Skeletal muscle tissue (tissue), 4 donors: ENCODE measurements around the gene CCL20. TPM values are rescaled to one million over a fixed set of nuclear protein-coding genes. Genes with fewer than 3 reads are reported as not detected.
"Not testable (repeated sequence)": the region's sequence is repeated elsewhere in the genome, so short reads cannot be mapped to it uniquely, and the experiment has no call there.

Source experiments
- H3K27ac ChIP-seq: one replicate; pipeline ENCODE4 v1.7.0; 2013; ENCODE audit warnings: mild to moderate bottlenecking, low read depth, low read length, inconsistent platforms
- H3K27me3 ChIP-seq, 3 donors: one replicate each; pipeline ENCODE4 v1.7.0; 2013; ENCODE audit warnings: low read length in 3 of 3; ENCODE audit not compliant: control insufficient read depth in 3 of 3, insufficient read depth in 3 of 3
- H3K36me3 ChIP-seq, 3 donors: one replicate each; pipeline ENCODE4 v1.7.0; 2013; ENCODE audit warnings: low read length in 3 of 3; ENCODE audit not compliant: control insufficient read depth in 3 of 3, insufficient read depth in 3 of 3
- H3K4me1 ChIP-seq, 3 donors: one replicate each; pipeline ENCODE4 v1.7.0; 2013; ENCODE audit warnings: low read length in 3 of 3, mild to moderate bottlenecking in 3 of 3; ENCODE audit not compliant: control insufficient read depth in 3 of 3, insufficient read depth in 3 of 3
- H3K4me3 ChIP-seq, 3 donors: one replicate each; pipeline ENCODE4 v1.7.0; 2013; ENCODE audit warnings: low read length in 3 of 3
- H3K9ac ChIP-seq, 3 donors: one replicate each; pipeline ENCODE4 v1.7.0; 2013; ENCODE audit warnings: low read length in 3 of 3, mild to moderate bottlenecking in 3 of 3, moderate library complexity in 2 of 3, low read depth in 1 of 3
- H3K9me3 ChIP-seq, 3 donors: one replicate each; pipeline ENCODE4 v1.7.0; 2013; ENCODE audit warnings: low read length in 3 of 3; ENCODE audit not compliant: control insufficient read depth in 3 of 3
- total RNA-seq: library from RNA; depleted of rRNA; stranded (reverse); fragments of >200 nt; gene quantifications from one replicate; pipeline ENCODE4 v1.2.3, GENCODE V29; 2014
- donor health status: Osteomylitis.

The CCL20 gene
- total RNA-seq, 1 donor from 2014 or later = not detected

GRCh38 chr2:227828477-227828912, 14.9 kb downstream of the CCL20 start:
- Histone ChIP-seq H3K4me1 (no peaks in the 10 kb centered on the region), H3K36me3 (no peaks in the 10 kb centered on the region), H3K4me3 (no peak overlapping the region), H3K27ac (no peak overlapping the region), H3K27me3 (no peaks in the 10 kb centered on the region), H3K9ac (no peak overlapping the region), H3K9me3 (no peaks in the 10 kb centered on the region)

- no peak overlapping the region for H3K9ac ChIP-seq
- no peak overlapping the region for H3K27ac ChIP-seq
- H3K4me1 ChIP-seq = no peaks in the 10 kb centered on the region
- H3K4me3 ChIP-seq = no peak overlapping the region
- H3K36me3 ChIP-seq = no peaks in the 10 kb centered on the region
- H3K27me3 ChIP-seq = no peaks in the 10 kb centered on the region
- no peaks in the 10 kb centered on the region for H3K9me3 ChIP-seq
Observed at GRCh38 chr2:227829337-227829736, 15.7 kb downstream of the CCL20 start.

- no peaks in the 10 kb centered on the region for H3K27me3 ChIP-seq
- no peak overlapping the region for H3K9ac ChIP-seq
Observed at GRCh38 chr2:227834423-227834822, 20.8 kb downstream of the CCL20 start.

GRCh38 chr2:227834916-227835650, 21.4 kb downstream of the CCL20 start:
- no peak overlapping the region for H3K4me3 ChIP-seq
- H3K27ac ChIP-seq = no peak overlapping the region
- H3K9ac ChIP-seq = no peak overlapping the region
- H3K27me3 ChIP-seq = no peaks in the 10 kb centered on the region
- no peaks in the 10 kb centered on the region for H3K4me1 ChIP-seq
- H3K36me3 ChIP-seq = no peaks in the 10 kb centered on the region
- H3K9me3 ChIP-seq = no peaks in the 10 kb centered on the region

More at GRCh38 chr2:227834423-227834822, 20.8 kb downstream of the CCL20 start:
- H3K4me1 ChIP-seq = no peaks in the 10 kb centered on the region
- no peak overlapping the region for H3K4me3 ChIP-seq
- no peaks in the 10 kb centered on the region for H3K36me3 ChIP-seq
- no peaks in the 10 kb centered on the region for H3K9me3 ChIP-seq
- H3K27ac ChIP-seq = no peak overlapping the region

DNA sequence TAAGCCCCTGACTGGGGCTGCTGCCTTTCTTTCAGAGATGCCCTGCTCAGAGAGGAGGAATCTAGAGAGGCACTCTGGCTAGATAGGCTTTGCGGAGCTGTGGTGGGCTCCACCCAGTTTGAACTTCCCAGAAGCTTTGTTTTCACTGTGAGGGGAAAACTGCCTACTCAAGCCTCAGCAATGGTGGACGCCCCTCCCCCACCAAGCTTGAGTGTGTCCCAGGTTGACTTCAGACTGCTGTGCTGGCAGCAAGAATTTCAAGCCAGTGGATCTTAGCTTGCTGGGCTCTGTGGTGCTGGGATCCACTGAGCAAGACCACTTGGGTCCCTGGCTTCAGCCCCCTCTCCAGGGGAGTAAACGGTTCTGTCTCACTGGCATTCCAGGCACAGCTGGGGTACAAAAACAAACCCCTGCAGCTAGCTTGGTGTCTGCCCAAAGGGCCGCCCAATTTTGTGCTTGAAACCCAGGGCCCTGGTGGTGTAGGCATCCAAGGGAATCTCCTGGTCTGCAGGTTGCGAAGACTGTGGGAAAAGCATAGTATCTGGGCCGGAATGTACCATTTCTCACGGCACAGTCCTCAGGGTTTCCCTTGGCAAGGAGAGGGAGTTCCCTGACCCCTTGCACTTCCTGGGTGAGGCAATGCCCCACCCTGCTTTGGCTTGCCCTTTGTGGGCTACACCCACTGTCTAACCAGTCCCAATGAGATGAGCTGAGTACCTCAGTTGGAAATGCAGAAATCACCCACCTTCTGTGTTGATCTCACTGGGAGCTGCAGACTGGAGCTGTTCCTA, 25.9 kb downstream of the CCL20 start:
- H3K27ac ChIP-seq, H3K36me3 ChIP-seq, H3K4me1 ChIP-seq, H3K9me3 ChIP-seq, H3K9ac ChIP-seq, H3K4me3 ChIP-seq, H3K27me3 ChIP-seq: not testable (repeated sequence)

GRCh38 chr2:227846831-227847230, 33.2 kb downstream of the CCL20 start:
- no peaks in the 10 kb centered on the region for H3K27me3 ChIP-seq
- H3K4me1 ChIP-seq = no peaks in the 10 kb centered on the region
- H3K9me3 ChIP-seq = no peaks in the 10 kb centered on the region

DNA sequence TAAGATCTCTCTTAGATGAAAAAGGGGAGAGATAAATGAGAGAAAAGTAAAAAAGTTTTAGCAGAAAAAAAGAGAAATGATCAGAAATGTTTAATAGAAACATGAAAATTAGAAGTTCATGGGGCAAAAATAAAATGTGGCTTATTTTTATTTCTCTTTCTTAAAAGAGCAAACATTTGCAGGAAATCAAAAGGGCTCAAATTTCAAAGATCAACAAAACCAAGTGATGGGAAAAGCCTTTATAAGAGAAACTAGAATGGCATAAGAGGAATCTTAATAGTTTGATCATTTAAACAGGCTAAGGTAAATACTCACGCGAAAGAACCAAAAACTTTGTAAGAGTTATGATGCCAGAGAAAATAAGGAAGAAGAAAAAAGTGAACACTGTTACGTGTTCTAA, 34.5 kb downstream of the CCL20 start:
- Histone ChIP-seq H3K4me3 (no peak overlapping the region), H3K27me3 (no peaks in the 10 kb centered on the region), H3K4me1 (no peaks in the 10 kb centered on the region), H3K9ac (no peak overlapping the region), H3K9me3 (no peaks in the 10 kb centered on the region), H3K36me3 (no peaks in the 10 kb centered on the region), H3K27ac (no peak overlapping the region)

More at GRCh38 chr2:227846831-227847230, 33.2 kb downstream of the CCL20 start:
- no peak overlapping the region for H3K27ac ChIP-seq
- H3K36me3 ChIP-seq = no peaks in the 10 kb centered on the region
- no peak overlapping the region for H3K9ac ChIP-seq
- H3K4me3 ChIP-seq = no peak overlapping the region

GRCh38 chr2:227848586-227848985, 34.9 kb downstream of the CCL20 start:
- Histone ChIP-seq H3K27ac (no peak overlapping the region), H3K4me3 (no peak overlapping the region), H3K9me3 (no peaks in the 10 kb centered on the region), H3K36me3 (no peaks in the 10 kb centered on the region), H3K27me3 (no peaks in the 10 kb centered on the region), H3K4me1 (no peaks in the 10 kb centered on the region), H3K9ac (no peak overlapping the region)

DNA sequence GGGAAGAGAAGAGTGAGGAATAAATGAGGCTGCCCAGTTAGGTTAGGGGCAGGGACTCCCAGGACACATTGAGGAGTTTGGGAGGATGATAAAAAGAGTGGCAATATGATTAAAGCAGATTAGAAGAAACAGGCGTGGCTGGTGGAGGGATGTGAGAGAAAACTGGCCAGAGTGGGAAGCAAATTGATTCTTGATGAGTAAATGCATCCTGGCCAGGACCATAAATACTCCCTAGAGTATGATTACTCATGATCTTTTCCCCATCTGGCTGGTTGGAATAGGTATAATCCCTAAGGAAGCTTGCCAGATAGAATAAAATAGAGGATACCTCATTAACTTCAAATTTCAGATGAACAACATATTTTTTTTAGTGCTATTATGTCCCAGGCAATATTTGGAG, 36.3 kb downstream of the CCL20 start:
- Histone ChIP-seq H3K27ac (no peak overlapping the region), H3K9ac (no peak overlapping the region), H3K9me3 (no peaks in the 10 kb centered on the region), H3K36me3 (no peaks in the 10 kb centered on the region), H3K27me3 (no peaks in the 10 kb centered on the region), H3K4me1 (no peaks in the 10 kb centered on the region), H3K4me3 (no peak overlapping the region)

- Histone ChIP-seq H3K36me3 (no peaks in the 10 kb centered on the region), H3K4me3 (no peak overlapping the region), H3K9ac (no peak overlapping the region)
Observed at GRCh38 chr2:227853204-227853629, 39.6 kb downstream of the CCL20 start.

More at GRCh38 chr2:227853204-227853629, 39.6 kb downstream of the CCL20 start:
- Histone ChIP-seq H3K27ac (no peak overlapping the region), H3K4me1 (no peaks in the 10 kb centered on the region), H3K27me3 (no peaks in the 10 kb centered on the region), H3K9me3 (no peaks in the 10 kb centered on the region)
